GM23338 (cell line): ENCODE measurements around the gene KCNB1.

Experiments used
- CREB1 ChIP-seq: fragments of 250-450 bp; sonication (Bioruptor Pico); IDR thresholded peaks from 2 replicates; pipeline ENCODE4 v1.5.0; 2020; ENCODE audit warnings: low read depth, mild to moderate bottlenecking, moderate library complexity
- CTCF ChIP-seq, 2 experiments: fragments of 200-600 bp in 1 of 2; sonication (generic) in 1 of 2; conservative IDR thresholded peaks; 2 replicates each; pipeline versions ENCODE4 v1.5.1 to v1.6.1; 2016 to 2017; ENCODE audit warnings: antibody characterized with exemption in 2 of 2, low read depth in 2 of 2, mild to moderate bottlenecking in 2 of 2, moderate library complexity in 1 of 2
- ETS1 ChIP-seq: IDR thresholded peaks from 2 replicates; pipeline ENCODE4 v1.6.1; 2016; ENCODE audit warnings: antibody characterized with exemption
- EZH2 ChIP-seq: fragments of 200-600 bp; sonication (generic); IDR thresholded peaks from one replicate; pipeline ENCODE4 v1.8.0; 2017; ENCODE audit warnings: antibody characterized with exemption, mild to moderate bottlenecking, low read depth; ENCODE audit not compliant: unreplicated experiment
- EZH2phosphoT487 ChIP-seq: fragments of 200-600 bp; sonication (generic); IDR thresholded peaks from one replicate; pipeline ENCODE4 v1.8.1; 2018; ENCODE audit warnings: antibody characterized with exemption; ENCODE audit not compliant: unreplicated experiment
- JUNB ChIP-seq: IDR thresholded peaks from one replicate; pipeline ENCODE4 v1.6.1; 2016; ENCODE audit warnings: antibody characterized with exemption; ENCODE audit not compliant: unreplicated experiment
- NANOG ChIP-seq: IDR thresholded peaks from 2 replicates; pipeline ENCODE4 v1.6.1; 2016; ENCODE audit warnings: antibody characterized with exemption, borderline replicate concordance
- POLR2AphosphoS5 ChIP-seq: IDR thresholded peaks from 2 replicates; pipeline ENCODE4 v1.6.1; 2016; ENCODE audit warnings: antibody characterized with exemption, low read depth
- REST ChIP-seq: IDR thresholded peaks from one replicate; pipeline ENCODE4 v1.6.1; 2018; ENCODE audit warnings: antibody characterized with exemption; ENCODE audit not compliant: unreplicated experiment
- STAT1 ChIP-seq: IDR thresholded peaks from one replicate; pipeline ENCODE4 v1.6.1; 2016; ENCODE audit warnings: antibody characterized with exemption; ENCODE audit not compliant: unreplicated experiment
- ZNF114 ChIP-seq: fragments of 250-450 bp; sonication (Bioruptor Pico); IDR thresholded peaks from 2 replicates; pipeline ENCODE4 v1.5.0; 2020; ENCODE audit warnings: mild to moderate bottlenecking, moderate library complexity
- ZNF331 ChIP-seq: fragments of 250-450 bp; sonication (Bioruptor Pico); IDR thresholded peaks from 2 replicates; pipeline ENCODE4 v1.5.0; 2020; ENCODE audit warnings: low read depth, mild to moderate bottlenecking, moderate library complexity

- TF ChIP-seq CTCF (conservative IDR thresholded peaks at IDR 0.05; ENCODE audit: low read depth in 2 of 2) (no peak), POLR2AphosphoS5 (no peak), EZH2 (no peak), REST (no peak), EZH2phosphoT487 (no peak), ZNF331 (CRISPR knock-in tag) (no peak), ETS1 (no peak), ZNF114 (CRISPR knock-in tag) (no peak), JUNB (no peak), CREB1 (CRISPR knock-in tag) (no peak), NANOG (no peak), STAT1 (no peak)
Measured at GRCh38 chr20:49324306-49324705, 158.2 kb downstream of the KCNB1 start.
